K562 (cell line): Measurements from ENCODE around the gene LDAH. TPM values are rescaled to one million over a fixed set of nuclear protein-coding genes. Genes with fewer than 3 reads are reported as not detected.

ENCODE experiments used
- ATAC-seq: fragments of 200-7000 bp; cut with Tn5 transposase; 3 replicates; pipeline ENCODE4 v1.9.1; 2020; ENCODE audit warnings: moderate library complexity
- BruUV-seq: library from RNA; stranded (reverse); fragments of 400-500 nt; replicated peaks from 2 replicates; lab custom pipeline; 2021; lab: Mats Ljungman, UMichigan
- CTCF ChIA-PET: fragments of 300-600 bp; formaldehyde crosslinking; extraction: SDS; loops from one replicate; lab custom pipeline; 2021; ENCODE audit warnings: low intra/inter-chr PET ratio; lab: Yijun Ruan, JAX
- POLR2A ChIA-PET: fragments of 300-600, 350-650 bp; sonication (Branson Sonifier 250); formaldehyde crosslinking; extraction: SDS; loops from one replicate; lab custom pipeline; 2021; ENCODE audit warnings: antibody characterized with exemption, inconsistent platforms; lab: Yijun Ruan, JAX
- DNase-seq, 4 experiments: peaks; one replicate each; pipeline versions ENCODE4 v3.0.0 to v3.0.0-alpha.2; 2011 to 2018; ENCODE audit warnings: low spot score in 3 of 4, mixed read lengths in 3 of 4; ENCODE audit errors: extremely low read depth in 1 of 4
- FAIRE-seq: peaks from 2 replicates; lab custom pipeline; 2011; peaks lifted over from hg19 to GRCh38; lab: Jason Lieb, UNC
- H2AFZ ChIP-seq: 2 replicates; pipeline ENCODE4 v1.6.0; 2011; ENCODE audit warnings: low read depth, low read length, control low read depth, inconsistent platforms
- H3K27ac ChIP-seq: fragments of 200-600 bp; 3 replicates; pipeline ENCODE4 v1.8.0; 2011; ENCODE audit warnings: low read depth, mild to moderate bottlenecking, control low read depth, inconsistent platforms, low read length, moderate library complexity, mixed read lengths; ENCODE audit errors: extremely low read depth
- H3K27me3 ChIP-seq, 2 experiments: fragments of 300-600 bp in 1 of 2; 2 replicates in 1 of 2; 3 replicates in 1 of 2; pipeline versions ENCODE4 v1.6.0 to v1.8.0; 2011; ENCODE audit warnings: inconsistent platforms in 2 of 2, low read length in 2 of 2, mild to moderate bottlenecking in 1 of 2, mixed read lengths in 1 of 2, moderate library complexity in 1 of 2; ENCODE audit not compliant: control insufficient read depth in 2 of 2, insufficient read depth in 2 of 2
- H3K36me3 ChIP-seq: fragments of 300-600 bp; 3 replicates; pipeline ENCODE4 v1.8.0; 2011; ENCODE audit warnings: mild to moderate bottlenecking, low read length, inconsistent platforms; ENCODE audit not compliant: control insufficient read depth, insufficient read depth
- H3K4me1 ChIP-seq, 2 experiments: fragments of 200-600 bp in 1 of 2; replicated peaks in 1 of 2; 2 replicates in 1 of 2; 3 replicates in 1 of 2; pipeline versions ENCODE4 v1.5.1 to v1.8.0; 2011; ENCODE audit warnings: inconsistent platforms in 2 of 2, low read length in 2 of 2, mild to moderate bottlenecking in 1 of 2, mixed read lengths in 1 of 2, moderate library complexity in 1 of 2; ENCODE audit not compliant: control insufficient read depth in 2 of 2, insufficient read depth in 2 of 2
- H3K4me2 ChIP-seq: 2 replicates; pipeline ENCODE4 v1.6.1; 2011; ENCODE audit warnings: low read length, control low read depth, inconsistent platforms, mixed read lengths; ENCODE audit not compliant: insufficient read depth
- H3K4me3 ChIP-seq: fragments of 200-600 bp; sonication (generic), shearing (Covaris generic); 2 replicates; pipeline ENCODE4 v1.5.1; 2016; ENCODE audit warnings: control low read depth, inconsistent platforms
- H3K79me2 ChIP-seq: fragments of 200-600 bp; 3 replicates; pipeline ENCODE4 v1.8.0; 2011; ENCODE audit warnings: low read length, inconsistent platforms; ENCODE audit not compliant: control insufficient read depth, insufficient read depth
- H3K9ac ChIP-seq, 2 experiments: 2 replicates each; pipeline versions ENCODE4 v1.6.0 to v1.6.1; 2011; ENCODE audit warnings: low read depth in 2 of 2, low read length in 2 of 2, control low read depth in 1 of 2, inconsistent platforms in 1 of 2, mild to moderate bottlenecking in 1 of 2, mixed read lengths in 1 of 2; ENCODE audit not compliant: insufficient read depth in 1 of 2
- H3K9me1 ChIP-seq: one replicate; pipeline ENCODE4 v1.6.0; 2011; ENCODE audit warnings: inconsistent platforms, mild to moderate bottlenecking, low read length, moderate library complexity; ENCODE audit not compliant: control insufficient read depth, insufficient read depth
- H3K9me3 ChIP-seq: replicated peaks from 2 replicates; pipeline ENCODE4 v1.5.1; 2011; ENCODE audit warnings: low read depth, low read length, inconsistent platforms; ENCODE audit not compliant: control insufficient read depth, insufficient read depth
- H4K20me1 ChIP-seq: replicated peaks from 2 replicates; pipeline ENCODE4 v1.6.1; 2011; ENCODE audit warnings: low read length, inconsistent platforms, mixed read lengths; ENCODE audit not compliant: control insufficient read depth, insufficient read depth
- CREM ChIP-seq: IDR thresholded peaks from 2 replicates; pipeline ENCODE4 v1.6.1; 2014; ENCODE audit warnings: antibody characterized with exemption, low read depth
- EGR1 ChIP-seq: fragments of 450-650 bp; conservative IDR thresholded peaks from 2 replicates; pipeline ENCODE4 v1.6.1; 2017; ENCODE audit warnings: mild to moderate bottlenecking
- NCOA2 ChIP-seq, 2 experiments: fragments of 450-650 bp; IDR thresholded peaks; 2 replicates each; pipeline ENCODE4 v1.6.1; 2018; ENCODE audit warnings: mild to moderate bottlenecking in 2 of 2, moderate library complexity in 1 of 2; ENCODE audit not compliant: partially characterized antibody in 2 of 2
- SIN3B ChIP-seq: fragments of 450-650 bp; IDR thresholded peaks from 2 replicates; pipeline ENCODE4 v1.6.1; 2017; ENCODE audit warnings: low read depth, mild to moderate bottlenecking, moderate library complexity
- TOE1 ChIP-seq, 2 experiments: fragments of 450-650 bp in 1 of 2; sonication (generic) in 1 of 2; formaldehyde crosslinking in 1 of 2; IDR thresholded peaks; 2 replicates each; pipeline versions ENCODE4 v1.7.1 to v1.8.0; 2016 to 2022; ENCODE audit warnings: borderline replicate concordance in 2 of 2, mild to moderate bottlenecking in 2 of 2, antibody characterized with exemption in 1 of 2, inconsistent platforms in 1 of 2, low read depth in 1 of 2, missing genetic modification reagents in 1 of 2, moderate library complexity in 1 of 2
- VEZF1 ChIP-seq: fragments of 200-800 bp; sonication (Bioruptor generic); IDR thresholded peaks from 2 replicates; pipeline ENCODE4 v1.6.1; 2017; ENCODE audit warnings: missing genetic modification characterization, missing compliant biosample characterization
- YY1 ChIP-seq, 3 experiments: IDR thresholded peaks; 2 replicates each; pipeline ENCODE4 v1.6.1; 2011; ENCODE audit warnings: low read length in 2 of 3, mild to moderate bottlenecking in 2 of 3, moderate library complexity in 2 of 3, borderline replicate concordance in 1 of 3, control low read depth in 1 of 3, low read depth in 1 of 3; ENCODE audit not compliant: insufficient read depth in 3 of 3, insufficient replicate concordance in 2 of 3, control insufficient read depth in 1 of 3, insufficient read length in 1 of 3; ENCODE audit errors: extremely low read depth in 1 of 3
- ZBTB33 ChIP-seq: sonication (generic); formaldehyde crosslinking; IDR thresholded peaks from 2 replicates; pipeline ENCODE4 v1.8.1; 2023; ENCODE audit warnings: mild to moderate bottlenecking, missing genetic modification reagents
- ZBTB43 ChIP-seq: sonication (generic); formaldehyde crosslinking; IDR thresholded peaks from 2 replicates; pipeline ENCODE4 v1.8.0; 2023; ENCODE audit warnings: mild to moderate bottlenecking, missing genetic modification reagents
- ZNF511 ChIP-seq: sonication (generic); formaldehyde crosslinking; IDR thresholded peaks from 2 replicates; pipeline ENCODE4 v1.8.0; 2022; ENCODE audit warnings: mild to moderate bottlenecking, missing genetic modification reagents
- ZNF696 ChIP-seq: fragments of 250-450 bp; sonication (Bioruptor Pico); conservative IDR thresholded peaks from 2 replicates; pipeline ENCODE4 v1.4.0; 2020; ENCODE audit warnings: mild to moderate bottlenecking, moderate library complexity
- WGBS: fragments of 100-300 bp; shearing (Covaris generic); methylation state at CpG from one replicate; pipeline ENCODE4 v1.1.6; 2016; ENCODE audit warnings: low coverage, mixed read lengths; ENCODE audit not compliant: insufficient coverage; ENCODE audit errors: missing lambda C conversion rate; 5-methylcytosine and 5-hydroxymethylcytosine counted together
- in situ Hi-C: fragments of 300-500 bp; cut with MboI; formaldehyde crosslinking; loops from 4 replicates; pipeline ENCODE4 v1.15.0; 2018; ENCODE audit warnings: inconsistent platforms, mixed read lengths
- intact Hi-C: fragments of 100-400 bp; cut with micrococcal nuclease; formaldehyde crosslinking; loops from 2 replicates; pipeline ENCODE4 v1.14.2; 2022
- polyA plus RNA-seq, 8 experiments: library from polyadenylated mRNA; depleted of rRNA in 4 of 8; stranded (reverse) in 5 of 8; unstranded in 3 of 8; fragments of >200 nt; fragmentation: Nextera tagmentation in 2 of 8; fragmentation: Illumina TruSeq in 1 of 8; extraction: Ambion mirVana in 2 of 8; extraction: Trizol in 1 of 8; gene quantifications; 2 replicates each; pipeline versions ENCODE4 v1.2.1 to v1.2.3, GENCODE V29; 2011 to 2014; ENCODE audit warnings: inconsistent platforms in 1 of 8, missing spikeins in 1 of 8
- total RNA-seq, 7 experiments: library from RNA; depleted of rRNA in 6 of 7; stranded (reverse); fragments of >200 nt in 6 of 7; fragmentation: Illumina TruSeq in 2 of 7; extraction: Trizol in 2 of 7; gene quantifications; 2 replicates each; pipeline versions ENCODE4 v1.2.1 to v1.2.3, GENCODE V29; 2011 to 2021; ENCODE audit warnings: low replicate concordance in 1 of 7

LDAH gene
- total and polyA plus RNA-seq, 9 of the 15 experiments (the other 6 are each of a cell fraction or from before 2014, with no cell fraction given) = 22.3 to 60.1 (median 40.0) TPM

GRCh38 chr2:20666304-20667150 lies 156.4 kb downstream of the LDAH start, which contains the start of gene GDF7:
Gene GDF7, plus strand, starts transcription at chr2:20667144. Its CDS starts 96 bp downstream, at chr2:20667240.
- no peaks in the 10 kb centered on the region for H3K79me2 ChIP-seq
- FAIRE-seq (no peak), DNase-seq (peak in 3 of 4 experiments; percentile 44 to 68 (median 67)), ATAC-seq (peak; percentile 16; the same call in 1 of the 3 replicates)
- CTCF ChIA-PET = no interaction called here
- intact Hi-C loops (loop anchor here (10.0 kb wide), 3 partner anchors 118 to 648 kb away; no protein-coding TSS in a partner anchor), in situ Hi-C loops (loop anchor here (25.0 kb wide), 1 partner anchor 596 kb away; no protein-coding TSS in a partner anchor)
- H3K27me3 ChIP-seq = peaks cover 29 to 84% of the 10 kb centered on the region in 2 experiments; a peak in 4 of 5 replicates
- 18% methylated on average over 26 of the region's 86 CpGs for WGBS
- H3K4me3 ChIP-seq = no peak within 1 kb of the TSS
- H2AFZ ChIP-seq = no peak within 1 kb of the TSS
- no peak within 1 kb of the TSS for H3K4me2 ChIP-seq
- POLR2A ChIA-PET = interaction anchor here (0.5 to 0.7 kb wide), 3 partner anchors 9 to 706 kb away, joined by 3 to 4 read pairs (median 3); no protein-coding TSS in a partner anchor
- H3K27ac ChIP-seq = no peak within 1 kb of the TSS
- peaks cover 4% of the 10 kb centered on the region; the same call in 1 of the 2 replicates for H4K20me1 ChIP-seq
- H3K9me3 ChIP-seq = no peaks in the 10 kb centered on the region
- H3K9ac ChIP-seq = no peak within 1 kb of the TSS
- H3K9me1 ChIP-seq = no peaks in the 10 kb centered on the region
- no TSS peak for BruUV-seq
- peaks cover 0 to 32% of the 10 kb centered on the region in 2 experiments; a peak in 2 of 5 replicates for H3K4me1 ChIP-seq
- H3K36me3 ChIP-seq = no peaks in the 10 kb centered on the region
- peak; percentile 81 for TF ChIP-seq ZBTB33 (CRISPR knock-in tag)
- TF ChIP-seq CREM = no peak
- no peak for TF ChIP-seq YY1 (IDR thresholded peaks at IDR 0.05; ENCODE audit: borderline replicate concordance in 1 of 3, control insufficient read depth in 1 of 3, extremely low read depth in 1 of 3, insufficient read depth in 3 of 3, insufficient read length in 1 of 3, insufficient replicate concordance in 2 of 3, low read depth in 1 of 3, low read length in 2 of 3)
- TF ChIP-seq ZNF696 (CRISPR knock-in tag) = no peak
- TF ChIP-seq SIN3B = no peak
- TF ChIP-seq ZNF511 = no peak
- TF ChIP-seq NCOA2 (IDR thresholded peaks at IDR 0.05; ENCODE audit: partially characterized antibody in 2 of 2) = no peak
- 0 out of 2 replicates have a peak, but pooled peaks have one; percentile 11 for TF ChIP-seq VEZF1 (CRISPR knock-in tag)
- no peak for TF ChIP-seq TOE1 (IDR thresholded peaks at IDR 0.05; ENCODE audit: borderline replicate concordance)
- TF ChIP-seq TOE1 (CRISPR knock-in tag; IDR thresholded peaks at IDR 0.05; ENCODE audit: borderline replicate concordance, low read depth) = no peak
- no peak for TF ChIP-seq ZBTB43 (CRISPR knock-in tag)
- TF ChIP-seq EGR1 = peak; percentile 22; the same call in 1 of the 2 replicates
